GM10248 (cell line): ENCODE data around the gene SNU13.

ENCODE experiments used
- CTCF ChIA-PET: fragments of 300-600 bp; sonication (Branson Sonifier 250); formaldehyde crosslinking; extraction: SDS; loops from one replicate; lab custom pipeline; 2021; ENCODE audit warnings: antibody characterized with exemption; lab: Yijun Ruan, JAX
- POLR2A ChIA-PET: fragments of 350-650 bp; sonication (Branson Sonifier 250); formaldehyde crosslinking; extraction: SDS; loops from one replicate; lab custom pipeline; 2020; ENCODE audit warnings: antibody characterized with exemption; lab: Yijun Ruan, JAX
- DNase-seq: peaks from one replicate; pipeline ENCODE4 v3.0.0; 2012; ENCODE audit errors: extremely low spot score
- CTCF ChIP-seq: IDR thresholded peaks from 2 replicates; pipeline ENCODE4 v1.5.1; 2012; ENCODE audit warnings: mild to moderate bottlenecking, low read depth; ENCODE audit errors: extremely low read depth, missing control alignments, control extremely low read depth

The SNU13 gene

GRCh38 chr22:41660416-41660815 is 28.3 kb downstream of the SNU13 start:
- CTCF ChIA-PET: interaction anchor here (1.0 to 1.4 kb wide), 3 partner anchors 9 to 281 kb away, joined by 3 to 4 read pairs (median 3); no protein-coding TSS in a partner anchor
- POLR2A ChIA-PET: no interaction called here
- DNase-seq: no peak
- no peak for TF ChIP-seq CTCF

GRCh38 chr22:41659941-41660340 is 28.7 kb downstream of the SNU13 start:
- TF ChIP-seq CTCF: no peak
- ChIA-PET POLR2A (no interaction called here), CTCF (interaction anchor here (1.0 to 1.6 kb wide), 4 partner anchors 9 to 281 kb away, joined by 3 to 5 read pairs (median 4); no protein-coding TSS in a partner anchor)
- no peak for DNase-seq

- DNase-seq: no peak
- CTCF ChIA-PET: interaction anchor here (1.6 to 11.8 kb wide), 2 partner anchors 6 to 38 kb away, joined by 5 to 82 read pairs; no protein-coding TSS in a partner anchor
- no peak for TF ChIP-seq CTCF
- POLR2A ChIA-PET: no interaction called here
These were observed 29.8 kb downstream of the SNU13 start for GRCh38 chr22:41658869-41659268.

- no peak for TF ChIP-seq CTCF
- CTCF ChIA-PET: interaction anchor here (0.8 to 11.8 kb wide), 4 partner anchors 8 to 89 kb away, joined by 3 to 82 read pairs (median 4); no protein-coding TSS in a partner anchor
- DNase-seq: no peak
- POLR2A ChIA-PET: no interaction called here
These were observed 31.0 kb downstream of the SNU13 start for GRCh38 chr22:41657709-41658108.

- TF ChIP-seq CTCF: no peak
- ChIA-PET POLR2A (no interaction called here), CTCF (interaction anchor here (0.9 to 11.8 kb wide), 3 partner anchors 9 to 90 kb away, joined by 3 to 82 read pairs (median 4); no protein-coding TSS in a partner anchor)
These were observed 32.1 kb downstream of the SNU13 start for GRCh38 chr22:41656556-41656955.

GRCh38 chr22:41654322-41654721 is 34.3 kb downstream of the SNU13 start:
- CTCF ChIA-PET: interaction anchor here (0.9 to 11.8 kb wide), 6 partner anchors 9 to 169 kb away, joined by 3 to 82 read pairs (median 3); no protein-coding TSS in a partner anchor
- no peak for DNase-seq
- POLR2A ChIA-PET: no interaction called here
- no peak for TF ChIP-seq CTCF

More at GRCh38 chr22:41656556-41656955, 32.1 kb downstream of the SNU13 start:
- DNase-seq: no peak

DNA sequence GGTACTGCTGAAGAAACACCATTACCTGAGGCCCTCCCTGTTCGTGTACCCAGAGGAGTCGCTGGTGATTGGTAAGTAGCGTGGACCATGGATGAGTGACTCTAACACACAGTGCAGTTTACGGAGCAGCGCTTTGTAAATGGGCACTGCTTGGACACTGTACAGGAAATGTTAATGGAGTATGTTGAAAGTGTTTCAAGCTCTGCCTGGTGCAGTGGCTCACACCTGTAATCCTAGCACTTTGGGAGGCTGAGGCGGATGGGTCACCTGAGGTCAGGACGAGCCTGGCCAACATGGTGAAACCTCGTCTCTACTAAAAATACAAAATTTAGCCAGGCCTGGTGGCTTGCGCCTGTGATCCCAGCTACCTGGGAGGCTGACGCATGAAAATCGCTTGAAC is 37.8 kb downstream of the SNU13 start:
- no peak for TF ChIP-seq CTCF
- CTCF ChIA-PET: interaction anchor here (0.9 to 11.8 kb wide), 3 partner anchors 9 to 14 kb away, joined by 3 to 82 read pairs (median 4); no protein-coding TSS in a partner anchor
- DNase-seq: peak; percentile 5
- POLR2A ChIA-PET: interaction anchor here (0.6 kb wide), 1 partner anchor 340 kb away, joined by 13 read pairs; no protein-coding TSS in a partner anchor
